ENCODE data around the gene NEB. TPM values are rescaled to one million over a fixed set of nuclear protein-coding genes. Genes with fewer than 3 reads are reported as not detected.

Gene NEB
- polyA plus RNA-seq, 1 donor from 2014 or later = 0.38 TPM

DNA sequence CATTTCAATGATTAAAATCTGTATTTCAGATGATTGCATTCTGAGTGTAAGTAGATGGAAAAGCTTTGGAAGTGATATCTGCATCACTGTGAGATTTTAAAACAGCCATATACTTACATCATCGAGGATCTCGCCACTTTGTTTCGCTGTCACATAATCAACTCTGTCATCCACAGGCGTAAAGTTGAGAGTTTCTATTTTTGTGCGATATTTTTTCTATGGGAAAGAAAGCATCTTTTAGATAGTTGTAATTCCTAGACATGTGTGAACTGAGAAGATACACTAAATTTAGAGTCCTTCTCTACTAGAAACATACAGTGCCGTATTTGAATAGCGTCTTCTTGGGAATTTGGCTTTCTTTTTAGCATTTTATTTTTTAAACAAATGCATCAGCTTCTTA, 165.8 kb downstream of the NEB start (continued):
- TF ChIP-seq EP300 (conservative IDR thresholded peaks at IDR 0.05; ENCODE audit: poor library complexity, severe bottlenecking) = no peak
- no peak for TF ChIP-seq SMC3 (conservative IDR thresholded peaks at IDR 0.05; ENCODE audit: poor library complexity)

GRCh38 chr2:151567006-151567405, 167.3 kb downstream of the NEB start:
- no peak overlapping the region for H3K27ac ChIP-seq (ENCODE audit: low read length)
- no peaks in the 10 kb centered on the region for H3K79me2 ChIP-seq (replicated peaks; ENCODE audit: insufficient read depth, low read length)
- no peak overlapping the region for H3K9ac ChIP-seq (ENCODE audit: low read length)
- H4K20me1 ChIP-seq (ENCODE audit: insufficient read depth) = no peaks in the 10 kb centered on the region
- H2AFZ ChIP-seq (ENCODE audit: low read depth, low read length) = no peak overlapping the region
- no peaks in the 10 kb centered on the region for H3K36me3 ChIP-seq (ENCODE audit: insufficient read depth, low read length)
- TF ChIP-seq SMC3 (conservative IDR thresholded peaks at IDR 0.05; ENCODE audit: poor library complexity) (no peak), CTCF (IDR thresholded peaks at IDR 0.05; ENCODE audit: poor library complexity, severe bottlenecking) (no peak), MXI1 (conservative IDR thresholded peaks at IDR 0.05; ENCODE audit: poor library complexity, severe bottlenecking) (no peak), EP300 (conservative IDR thresholded peaks at IDR 0.05; ENCODE audit: poor library complexity, severe bottlenecking) (no peak), POLR2AphosphoS5 (IDR thresholded peaks at IDR 0.05) (no peak), EZH2 (IDR thresholded peaks at IDR 0.05; ENCODE audit: borderline replicate concordance, insufficient read depth, low read length, poor library complexity, severe bottlenecking) (no peak), RAD21 (conservative IDR thresholded peaks at IDR 0.05) (no peak), TAF1 (IDR thresholded peaks at IDR 0.05; ENCODE audit: low read depth) (no peak)
- TF ChIP-seq, protein P1, sequence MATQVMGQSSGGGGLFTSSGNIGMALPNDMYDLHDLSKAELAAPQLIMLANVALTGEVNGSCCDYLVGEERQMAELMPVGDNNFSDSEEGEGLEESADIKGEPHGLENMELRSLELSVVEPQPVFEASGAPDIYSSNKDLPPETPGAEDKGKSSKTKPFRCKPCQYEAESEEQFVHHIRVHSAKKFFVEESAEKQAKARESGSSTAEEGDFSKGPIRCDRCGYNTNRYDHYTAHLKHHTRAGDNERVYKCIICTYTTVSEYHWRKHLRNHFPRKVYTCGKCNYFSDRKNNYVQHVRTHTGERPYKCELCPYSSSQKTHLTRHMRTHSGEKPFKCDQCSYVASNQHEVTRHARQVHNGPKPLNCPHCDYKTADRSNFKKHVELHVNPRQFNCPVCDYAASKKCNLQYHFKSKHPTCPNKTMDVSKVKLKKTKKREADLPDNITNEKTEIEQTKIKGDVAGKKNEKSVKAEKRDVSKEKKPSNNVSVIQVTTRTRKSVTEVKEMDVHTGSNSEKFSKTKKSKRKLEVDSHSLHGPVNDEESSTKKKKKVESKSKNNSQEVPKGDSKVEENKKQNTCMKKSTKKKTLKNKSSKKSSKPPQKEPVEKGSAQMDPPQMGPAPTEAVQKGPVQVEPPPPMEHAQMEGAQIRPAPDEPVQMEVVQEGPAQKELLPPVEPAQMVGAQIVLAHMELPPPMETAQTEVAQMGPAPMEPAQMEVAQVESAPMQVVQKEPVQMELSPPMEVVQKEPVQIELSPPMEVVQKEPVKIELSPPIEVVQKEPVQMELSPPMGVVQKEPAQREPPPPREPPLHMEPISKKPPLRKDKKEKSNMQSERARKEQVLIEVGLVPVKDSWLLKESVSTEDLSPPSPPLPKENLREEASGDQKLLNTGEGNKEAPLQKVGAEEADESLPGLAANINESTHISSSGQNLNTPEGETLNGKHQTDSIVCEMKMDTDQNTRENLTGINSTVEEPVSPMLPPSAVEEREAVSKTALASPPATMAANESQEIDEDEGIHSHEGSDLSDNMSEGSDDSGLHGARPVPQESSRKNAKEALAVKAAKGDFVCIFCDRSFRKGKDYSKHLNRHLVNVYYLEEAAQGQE (IDR thresholded peaks at IDR 0.05; ENCODE audit: borderline replicate concordance) = no peak
- H3K27me3 ChIP-seq (ENCODE audit: insufficient read depth, low read depth, low read length) = no peaks in the 10 kb centered on the region
- no peak overlapping the region for H3K4me2 ChIP-seq (ENCODE audit: low read length)
- H3K9me2 ChIP-seq (ENCODE audit: insufficient read depth, low read length) = no peaks in the 10 kb centered on the region
- no peaks in the 10 kb centered on the region for H3K9me3 ChIP-seq (ENCODE audit: low read length)
- no peak overlapping the region for H3K4me3 ChIP-seq (ENCODE audit: low read length)
- H3F3A ChIP-seq (ENCODE audit: insufficient read depth, low read length, poor library complexity, severe bottlenecking) = no peaks in the 10 kb centered on the region

DNA sequence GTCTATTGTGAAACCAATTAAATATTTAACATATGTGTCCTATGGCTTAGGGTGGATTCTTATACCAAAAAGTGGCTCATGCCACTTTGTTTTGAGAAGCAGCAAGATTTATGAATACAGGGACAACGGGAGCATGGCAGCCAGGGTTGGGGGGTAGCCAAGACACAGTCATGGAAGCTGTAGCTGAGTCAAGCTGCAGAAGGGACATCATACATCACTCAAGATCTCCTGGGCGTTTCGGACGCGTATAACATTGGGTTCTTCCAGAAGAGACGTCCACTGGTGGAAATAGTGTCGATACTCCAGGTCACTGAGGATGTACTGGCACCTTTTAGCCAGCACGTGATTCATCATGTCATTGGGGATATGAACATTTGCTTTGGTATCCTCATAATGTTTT, 171.9 kb downstream of the NEB start:
- Histone ChIP-seq H3K36me3 (ENCODE audit: insufficient read depth, low read length) (no peaks in the 10 kb centered on the region), H3K9ac (ENCODE audit: low read length) (no peak overlapping the region), H3F3A (ENCODE audit: insufficient read depth, low read length, poor library complexity, severe bottlenecking) (no peaks in the 10 kb centered on the region), H3K27ac (ENCODE audit: low read length) (no peak overlapping the region), H4K20me1 (ENCODE audit: insufficient read depth) (no peaks in the 10 kb centered on the region), H3K79me2 (replicated peaks; ENCODE audit: insufficient read depth, low read length) (no peaks in the 10 kb centered on the region), H3K27me3 (ENCODE audit: insufficient read depth, low read depth, low read length) (no peaks in the 10 kb centered on the region), H3K4me2 (ENCODE audit: low read length) (no peak overlapping the region), H2AFZ (ENCODE audit: low read depth, low read length) (no peak overlapping the region), H3K9me3 (ENCODE audit: low read length) (no peaks in the 10 kb centered on the region), H3K4me3 (ENCODE audit: low read length) (no peak overlapping the region), H3K9me2 (ENCODE audit: insufficient read depth, low read length) (no peaks in the 10 kb centered on the region)
- TF ChIP-seq RAD21 (conservative IDR thresholded peaks at IDR 0.05) = no peak
- TF ChIP-seq CTCF (IDR thresholded peaks at IDR 0.05; ENCODE audit: poor library complexity, severe bottlenecking) = no peak
- TF ChIP-seq, protein P1 (IDR thresholded peaks at IDR 0.05; ENCODE audit: borderline replicate concordance) = no peak
- no peak for TF ChIP-seq SMC3 (conservative IDR thresholded peaks at IDR 0.05; ENCODE audit: poor library complexity)
- TF ChIP-seq TAF1 (IDR thresholded peaks at IDR 0.05; ENCODE audit: low read depth) = no peak
- no peak for TF ChIP-seq EZH2 (IDR thresholded peaks at IDR 0.05; ENCODE audit: borderline replicate concordance, insufficient read depth, low read length, poor library complexity, severe bottlenecking)
- TF ChIP-seq EP300 (conservative IDR thresholded peaks at IDR 0.05; ENCODE audit: poor library complexity, severe bottlenecking) = no peak
- TF ChIP-seq MXI1 (conservative IDR thresholded peaks at IDR 0.05; ENCODE audit: poor library complexity, severe bottlenecking) = no peak
- TF ChIP-seq POLR2AphosphoS5 (IDR thresholded peaks at IDR 0.05) = no peak
